Peyer's patch (tissue), 4 donors: ENCODE measurements around the gene PRSS57.

Source experiments
- CTCF ChIP-seq, 6 experiments: fragments of 450-650 bp in 4 of 6; fragments of 200-600 bp in 2 of 6; sonication (generic) in 1 of 6; IDR thresholded peaks; one replicate each; pipeline ENCODE4 v1.5.1; 2017 to 2019; ENCODE audit warnings: antibody characterized with exemption in 6 of 6, mild to moderate bottlenecking in 3 of 6, moderate library complexity in 1 of 6
- POLR2A ChIP-seq, 2 donors: fragments of 450-650 bp; IDR thresholded peaks; one replicate each; pipeline ENCODE4 v1.5.1; 2017; ENCODE audit warnings: antibody characterized with exemption in 2 of 2, mild to moderate bottlenecking in 2 of 2, moderate library complexity in 2 of 2

- no peak for TF ChIP-seq CTCF (IDR thresholded peaks at IDR 0.05)
- no peak for TF ChIP-seq POLR2A (IDR thresholded peaks at IDR 0.05)
These were observed 46.9 kb downstream of the PRSS57 start for GRCh38 chr19:648305-648704.
